CD14-positive monocyte (primary cell): ENCODE results near the gene SATB2. TPM values are rescaled to one million over a fixed set of nuclear protein-coding genes. Genes with fewer than 3 reads are reported as not detected.

Experiments
- DNase-seq, 3 donors: peaks; one replicate each; pipeline ENCODE4 v3.0.0-alpha.2; 2011 to 2022
- H2AFZ ChIP-seq: 2 replicates; pipeline ENCODE4 v1.6.0; 2012; ENCODE audit warnings: mild to moderate bottlenecking, low read depth, low read length, inconsistent platforms; ENCODE audit not compliant: insufficient read depth, poor library complexity, severe bottlenecking
- H3K27ac ChIP-seq, 2 donors: 1 replicate in 1 of 2; 2 replicates in 1 of 2; pipeline ENCODE4 v1.5.1; 2012 to 2013; ENCODE audit warnings: low read length in 2 of 2, control low read depth in 1 of 2, inconsistent platforms in 1 of 2, low read depth in 1 of 2, mild to moderate bottlenecking in 1 of 2
- H3K27me3 ChIP-seq, 2 donors: one replicate each; pipeline versions ENCODE4 v1.6.0 to v1.6.1; 2011 to 2013; ENCODE audit warnings: low read length in 2 of 2; ENCODE audit not compliant: control insufficient read depth in 2 of 2, insufficient read depth in 2 of 2
- H3K36me3 ChIP-seq, 2 donors: replicated peaks in 1 of 2; 1 replicate in 1 of 2; 2 replicates in 1 of 2; pipeline versions ENCODE4 v1.5.1 to v1.6.1; 2012 to 2013; ENCODE audit warnings: low read length in 2 of 2, control low read depth in 1 of 2, inconsistent platforms in 1 of 2, mild to moderate bottlenecking in 1 of 2; ENCODE audit not compliant: insufficient read depth in 2 of 2, control insufficient read depth in 1 of 2
- H3K4me1 ChIP-seq, 2 donors: 1 replicate in 1 of 2; 2 replicates in 1 of 2; pipeline versions ENCODE4 v1.5.1 to v1.6.1; 2012 to 2013; ENCODE audit warnings: low read length in 2 of 2, control low read depth in 1 of 2, inconsistent platforms in 1 of 2, mild to moderate bottlenecking in 1 of 2, moderate library complexity in 1 of 2; ENCODE audit not compliant: insufficient read depth in 2 of 2, control insufficient read depth in 1 of 2
- H3K4me2 ChIP-seq: replicated peaks from 2 replicates; pipeline ENCODE3; 2012; ENCODE audit warnings: low read length, moderate library complexity, mild to moderate bottlenecking; ENCODE audit not compliant: poor library complexity, severe bottlenecking; ENCODE audit errors: extremely low read depth
- H3K4me3 ChIP-seq, 3 experiments: fragments of 200-600 bp in 1 of 3; sonication (generic) in 1 of 3; replicated peaks in 1 of 3; 1 replicate in 2 of 3; 2 replicates in 1 of 3; pipeline ENCODE4 v1.5.1; 2011 to 2013; ENCODE audit warnings: low read length in 3 of 3, mild to moderate bottlenecking in 3 of 3, control low read depth in 2 of 3, low read depth in 2 of 3, inconsistent platforms in 1 of 3, moderate library complexity in 1 of 3
- H3K79me2 ChIP-seq: 2 replicates; pipeline ENCODE4 v1.6.0; 2012; ENCODE audit warnings: mild to moderate bottlenecking, control low read depth, inconsistent platforms, low read length, moderate library complexity; ENCODE audit not compliant: insufficient read depth
- H3K9ac ChIP-seq: 2 replicates; pipeline ENCODE4 v1.6.0; 2017; ENCODE audit warnings: low read length, mild to moderate bottlenecking; ENCODE audit not compliant: insufficient read depth, poor library complexity, severe bottlenecking
- H3K9me3 ChIP-seq, 2 donors: replicated peaks in 1 of 2; 1 replicate in 1 of 2; 2 replicates in 1 of 2; pipeline versions ENCODE4 v1.5.1 to v1.6.1; 2012 to 2013; ENCODE audit warnings: low read length in 2 of 2, control low read depth in 1 of 2; ENCODE audit not compliant: control insufficient read depth in 1 of 2, insufficient read depth in 1 of 2
- H4K20me1 ChIP-seq: 2 replicates; pipeline ENCODE4 v1.6.0; 2012; ENCODE audit warnings: mild to moderate bottlenecking, low read length, control low read depth, moderate library complexity; ENCODE audit not compliant: insufficient read depth
- H3K27ac Mint-ChIP-seq, 7 donors: one replicate each; pipeline ENCODE4 v1.8.0; 2020; ENCODE audit warnings: mild to moderate bottlenecking in 7 of 7, mixed read lengths in 7 of 7, moderate library complexity in 6 of 7, inconsistent platforms in 2 of 7
- H3K27me3 Mint-ChIP-seq, 3 donors: one replicate each; pipeline ENCODE4 v1.8.0; 2021 to 2022; ENCODE audit warnings: low read depth in 3 of 3, mild to moderate bottlenecking in 3 of 3, mixed read lengths in 3 of 3, moderate library complexity in 3 of 3, inconsistent platforms in 1 of 3
- H3K36me3 Mint-ChIP-seq, 2 donors: one replicate each; pipeline ENCODE4 v1.8.0; 2020; ENCODE audit warnings: mixed read lengths in 2 of 2, inconsistent platforms in 1 of 2, mild to moderate bottlenecking in 1 of 2
- H3K4me1 Mint-ChIP-seq: one replicate; pipeline ENCODE4 v1.8.0; 2020; ENCODE audit warnings: mild to moderate bottlenecking, mixed read lengths
- H3K4me3 Mint-ChIP-seq, 2 donors: one replicate each; pipeline ENCODE4 v1.8.0; 2020; ENCODE audit warnings: mild to moderate bottlenecking in 2 of 2, mixed read lengths in 2 of 2, moderate library complexity in 1 of 2
- H3K9me3 Mint-ChIP-seq, 7 donors: one replicate each; pipeline ENCODE4 v1.8.0; 2020 to 2022; ENCODE audit warnings: mixed read lengths in 7 of 7, mild to moderate bottlenecking in 6 of 7, moderate library complexity in 6 of 7, inconsistent platforms in 2 of 7
- CTCF ChIP-seq: fragments of 200-600 bp; IDR thresholded peaks from one replicate; pipeline ENCODE4 v1.8.0; 2022; ENCODE audit warnings: antibody characterized with exemption, mild to moderate bottlenecking
- WGBS: methylation state at CpG from one replicate; pipeline ENCODE4 v1.1.5; 2013; ENCODE audit warnings: missing lambda C conversion rate; ENCODE audit not compliant: insufficient coverage; 5-methylcytosine and 5-hydroxymethylcytosine counted together
- intact Hi-C, 2 donors: fragments of 100-400 bp; cut with micrococcal nuclease; formaldehyde crosslinking; loops; one replicate each; pipeline versions ENCODE4 v1.15.0 to v1.15.1; 2023
- polyA plus RNA-seq, 3 donors: library from polyadenylated mRNA; depleted of rRNA in 1 of 3; unstranded in 2 of 3; stranded (reverse) in 1 of 3; fragments of 300-500 nt in 2 of 3; fragments of >200 nt in 1 of 3; fragmentation: Illumina TruSeq in 2 of 3; gene quantifications; 1 replicate in 2 of 3; 2 replicates in 1 of 3; pipeline ENCODE4 v1.2.3, GENCODE V29; 2012 to 2021

The SATB2 gene
- polyA plus RNA-seq, 3 donors: 0.13 to 0.69 (median 0.14) TPM

GRCh38 chr2:199384043-199384442 lies 73.7 kb downstream of the SATB2 start:
- no peaks in the 10 kb centered on the region for H3K79me2 ChIP-seq
- intact Hi-C loops: no loop called here
- no peak overlapping the region for H3K27ac ChIP-seq
- no peak for TF ChIP-seq CTCF
- no peaks in the 10 kb centered on the region for H3K36me3 ChIP-seq
- Mint-ChIP-seq H3K27me3 (peaks cover 13 to 23% (median 15%) of the 10 kb centered on the region in 3 donors), H3K4me1 (no peaks in the 10 kb centered on the region), H3K4me3 (no peak overlapping the region), H3K27ac (no peak overlapping the region), H3K9me3 (peaks cover 0 to 3% (median 0%) of the 10 kb centered on the region in 7 donors), H3K36me3 (no peaks in the 10 kb centered on the region)
- H3K4me3 ChIP-seq: no peak overlapping the region
- no CpG with 5 or more reads among the region's 1 CpG for WGBS
- no peaks in the 10 kb centered on the region for H4K20me1 ChIP-seq
- H3K9me3 ChIP-seq: peaks cover 0 to 4% of the 10 kb centered on the region in 2 donors
- H3K4me2 ChIP-seq: no peak overlapping the region
- peaks cover 8 to 20% of the 10 kb centered on the region in 2 donors for H3K27me3 ChIP-seq
- DNase-seq: no peak
- no peak overlapping the region for H3K9ac ChIP-seq
- H2AFZ ChIP-seq: no peak overlapping the region
- H3K4me1 ChIP-seq: no peaks in the 10 kb centered on the region

- no peak overlapping the region for H3K9ac ChIP-seq
- H4K20me1 ChIP-seq: no peaks in the 10 kb centered on the region
- intact Hi-C loops: no loop called here
- no peak overlapping the region for H3K4me3 ChIP-seq
- H3K27ac ChIP-seq: no peak overlapping the region
- no peaks in the 10 kb centered on the region for H3K36me3 ChIP-seq
- no peak for DNase-seq
- Mint-ChIP-seq H3K27me3 (peaks cover 13 to 23% (median 19%) of the 10 kb centered on the region in 3 donors), H3K4me3 (no peak overlapping the region), H3K9me3 (peaks cover 0 to 3% (median 0%) of the 10 kb centered on the region in 7 donors), H3K27ac (no peak overlapping the region), H3K36me3 (no peaks in the 10 kb centered on the region), H3K4me1 (no peaks in the 10 kb centered on the region)
- 100% methylated on average over 1 of the region's 4 CpGs for WGBS
- H3K4me2 ChIP-seq: no peak overlapping the region
- no peak overlapping the region for H2AFZ ChIP-seq
- peaks cover 0 to 4% of the 10 kb centered on the region in 2 donors for H3K9me3 ChIP-seq
- H3K27me3 ChIP-seq: peaks cover 8 to 20% of the 10 kb centered on the region in 2 donors
- H3K4me1 ChIP-seq: no peaks in the 10 kb centered on the region
- H3K79me2 ChIP-seq: no peaks in the 10 kb centered on the region
- TF ChIP-seq CTCF: no peak
Measured at GRCh38 chr2:199383021-199383420, 74.7 kb downstream of the SATB2 start.
